Measurements from ENCODE around the gene MPND. TPM values are rescaled to one million over a fixed set of nuclear protein-coding genes. Genes with fewer than 3 reads are reported as not detected.
A peak's percentile ranks its signal among the peaks of the same experiment; 100 is the strongest.

The MPND gene
- total and polyA plus RNA-seq, 11 donors: 8.2 to 23.7 (median 19.0) TPM

GRCh38 chr19:4373601-4374497, 30.5 kb downstream of the MPND start:
- TF ChIP-seq CTCF (IDR thresholded peaks at IDR 0.05) (no peak), POLR2A (IDR thresholded peaks at IDR 0.05) (no peak)
- Histone ChIP-seq H3K27ac (peak overlapping the region; percentile 72 to 94 (median 82)), H3K36me3 (peaks cover 0 to 12% (median 0%) of the 10 kb centered on the region in 9 donors), H3K4me3 (peak overlapping the region in 1 of 12 donors; percentile 5), H3K27me3 (no peaks in the 10 kb centered on the region), H3K9me3 (no peaks in the 10 kb centered on the region), H3K4me1 (peaks cover 24 to 96% (median 82%) of the 10 kb centered on the region in 12 donors)
- 31 to 51% (median 44%) methylated on average over 19 to 25 of the region's 25 CpGs for WGBS, 4 donors
- DNase-seq: peak in 4 of 5 donors; percentile 56 to 73 (median 66)
- ATAC-seq: peak; percentile 9 to 40 (median 25)
- intact Hi-C loops (cut with DNase I): loop anchor here in 3 of 10 donors (1.0 to 2.0 kb wide), 3 partner anchors 25 to 31 kb away; partner anchors contain the start of genes MPND (in 1 of the 3) and SH3GL1 (in 1 of the 3)

DNA sequence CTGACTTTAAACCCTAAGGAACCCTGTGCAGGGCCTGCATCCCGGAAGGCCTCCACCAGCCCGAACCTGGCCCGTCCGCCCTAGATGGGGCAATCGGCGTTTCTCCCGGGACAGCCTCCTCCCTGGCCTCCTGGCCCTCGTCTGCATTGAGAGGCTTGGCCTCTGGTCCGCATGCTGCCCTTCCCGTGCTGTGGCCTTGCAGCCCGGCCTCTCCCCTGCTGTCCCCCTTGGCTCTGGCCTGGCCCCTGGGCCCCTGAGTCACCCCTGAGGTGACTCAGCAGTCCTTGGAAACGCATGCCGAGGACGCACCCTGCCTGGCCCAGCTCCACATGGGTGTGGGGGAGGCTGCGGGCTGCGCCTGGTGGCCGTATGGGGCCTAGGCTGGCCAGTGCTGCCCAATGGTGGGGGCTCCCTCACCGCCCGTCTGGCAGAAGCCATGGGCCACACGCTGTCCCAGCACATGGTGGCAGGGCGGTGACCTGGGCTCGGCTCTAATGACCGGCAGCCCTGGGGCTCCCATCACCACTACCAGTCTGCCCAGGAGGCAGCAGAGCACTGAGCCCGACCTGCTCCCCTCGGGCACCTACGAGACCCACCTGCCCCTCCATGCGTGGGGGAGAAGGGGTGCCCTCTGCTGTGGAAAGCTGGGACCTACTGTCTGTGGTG, 31.3 kb downstream of the MPND start:
- Histone ChIP-seq H3K9me3 (no peaks in the 10 kb centered on the region), H3K4me3 (peak overlapping the region in 1 of 12 donors; percentile 5), H3K27me3 (no peaks in the 10 kb centered on the region), H3K27ac (peak overlapping the region; percentile 72 to 94 (median 82)), H3K36me3 (peaks cover 0 to 12% (median 0%) of the 10 kb centered on the region in 9 donors), H3K4me1 (peaks cover 24 to 96% (median 81%) of the 10 kb centered on the region in 12 donors)
- TF ChIP-seq POLR2A (IDR thresholded peaks at IDR 0.05): no peak
- peak in 2 of 12 donors; percentile 10 to 14 for TF ChIP-seq CTCF (IDR thresholded peaks at IDR 0.05)
- DNase-seq (peak in 4 of 5 donors; percentile 55 to 91 (median 86)), ATAC-seq (peak; percentile 14 to 83 (median 74))
- intact Hi-C loops (cut with DNase I): loop anchor here in 2 of 10 donors (1.0 to 2.0 kb wide), 2 partner anchors 26 to 32 kb away; partner anchors contain the start of genes MPND (in 1 of the 2) and SH3GL1 (in 1 of the 2)
- whole genome bisulfite sequencing, 4 donors: 56 to 65% (median 62%) methylated on average over 14 to 27 of the region's 27 CpGs

GRCh38 chr19:4375164-4376027, 32.0 kb downstream of the MPND start:
- no peaks in the 10 kb centered on the region for H3K27me3 ChIP-seq
- peaks cover 0 to 12% (median 0%) of the 10 kb centered on the region in 9 donors for H3K36me3 ChIP-seq
- WGBS, 4 donors: 38 to 51% (median 49%) methylated on average over 8 to 16 of the region's 16 CpGs
- peak overlapping the region; percentile 72 to 94 (median 82) for H3K27ac ChIP-seq
- peak in 2 of 4 donors; percentile 1 to 3 for ATAC-seq
- TF ChIP-seq CTCF (IDR thresholded peaks at IDR 0.05) (peak in 2 of 12 donors; percentile 20 to 28), POLR2A (IDR thresholded peaks at IDR 0.05) (no peak)
- peaks cover 24 to 96% (median 82%) of the 10 kb centered on the region in 12 donors for H3K4me1 ChIP-seq
- no peaks in the 10 kb centered on the region for H3K9me3 ChIP-seq
- DNase-seq: peak in 2 of 5 donors; percentile 36 to 50
- intact Hi-C loops (cut with DNase I): loop anchor here in 1 of 10 donors (2.0 kb wide), 1 partner anchor 33 kb away; the partner anchor contains the start of gene MPND
- H3K4me3 ChIP-seq: no peak overlapping the region

Measured in heart left ventricle (tissue), 16 donors.